Measurements from ENCODE around the gene STYX.
"Not testable (repeated sequence)": the region's sequence is repeated elsewhere in the genome, so short reads cannot be mapped to it uniquely, and the experiment has no call there.

Gene STYX

DNA sequence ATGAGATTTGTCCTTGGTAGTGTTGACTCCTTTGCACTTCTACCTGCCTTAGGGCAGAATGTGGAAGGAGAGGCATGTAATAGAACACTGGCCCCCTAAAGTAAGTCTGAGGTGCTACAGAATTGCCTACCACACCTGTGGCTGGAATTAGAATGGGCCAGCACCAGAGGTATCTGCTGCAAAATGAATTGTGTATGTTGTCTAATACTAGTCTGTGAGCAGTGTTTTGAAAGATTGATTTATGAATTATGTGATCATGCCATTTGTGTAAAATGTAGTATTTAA is 5.7 kb upstream of the STYX start:
- Histone ChIP-seq H3K79me2 (ENCODE audit: insufficient read depth, low read length) (no peaks in the 10 kb centered on the region), H3K27me3 (ENCODE audit: insufficient read depth, low read length, poor library complexity, severe bottlenecking) (no peaks in the 10 kb centered on the region), H3K9ac (ENCODE audit: low read depth, low read length, poor library complexity, severe bottlenecking) (no peak overlapping the region), H3K4me3 (ENCODE audit: low read length, poor library complexity, severe bottlenecking) (no peak overlapping the region), H3F3A (ENCODE audit: low read depth) (0 out of 2 replicates have a peak, but pooled peaks cover 5% of the 10 kb centered on the region), H4K20me1 (ENCODE audit: insufficient read depth, low read length, poor library complexity, severe bottlenecking) (peaks cover 4% of the 10 kb centered on the region), H3K9me3 (ENCODE audit: insufficient read depth, low read depth, low read length) (no peaks in the 10 kb centered on the region), H3K4me1 (ENCODE audit: insufficient read depth, low read length, poor library complexity, severe bottlenecking) (no peaks in the 10 kb centered on the region), H3K9me2 (replicated peaks; ENCODE audit: low read depth, low read length) (no peaks in the 10 kb centered on the region), H2AFZ (ENCODE audit: low read length) (no peak overlapping the region), H3K36me3 (ENCODE audit: insufficient read depth, low read length) (peaks cover 71% of the 10 kb centered on the region), H3K4me2 (ENCODE audit: low read depth, low read length, poor library complexity, severe bottlenecking) (no peak overlapping the region)
- no peak for TF ChIP-seq EZH2phosphoT487 (IDR thresholded peaks at IDR 0.05; ENCODE audit: borderline replicate concordance)
- TF ChIP-seq, protein P1, sequence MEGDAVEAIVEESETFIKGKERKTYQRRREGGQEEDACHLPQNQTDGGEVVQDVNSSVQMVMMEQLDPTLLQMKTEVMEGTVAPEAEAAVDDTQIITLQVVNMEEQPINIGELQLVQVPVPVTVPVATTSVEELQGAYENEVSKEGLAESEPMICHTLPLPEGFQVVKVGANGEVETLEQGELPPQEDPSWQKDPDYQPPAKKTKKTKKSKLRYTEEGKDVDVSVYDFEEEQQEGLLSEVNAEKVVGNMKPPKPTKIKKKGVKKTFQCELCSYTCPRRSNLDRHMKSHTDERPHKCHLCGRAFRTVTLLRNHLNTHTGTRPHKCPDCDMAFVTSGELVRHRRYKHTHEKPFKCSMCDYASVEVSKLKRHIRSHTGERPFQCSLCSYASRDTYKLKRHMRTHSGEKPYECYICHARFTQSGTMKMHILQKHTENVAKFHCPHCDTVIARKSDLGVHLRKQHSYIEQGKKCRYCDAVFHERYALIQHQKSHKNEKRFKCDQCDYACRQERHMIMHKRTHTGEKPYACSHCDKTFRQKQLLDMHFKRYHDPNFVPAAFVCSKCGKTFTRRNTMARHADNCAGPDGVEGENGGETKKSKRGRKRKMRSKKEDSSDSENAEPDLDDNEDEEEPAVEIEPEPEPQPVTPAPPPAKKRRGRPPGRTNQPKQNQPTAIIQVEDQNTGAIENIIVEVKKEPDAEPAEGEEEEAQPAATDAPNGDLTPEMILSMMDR (conservative IDR thresholded peaks at IDR 0.05; ENCODE audit: low read length), result no peak

DNA sequence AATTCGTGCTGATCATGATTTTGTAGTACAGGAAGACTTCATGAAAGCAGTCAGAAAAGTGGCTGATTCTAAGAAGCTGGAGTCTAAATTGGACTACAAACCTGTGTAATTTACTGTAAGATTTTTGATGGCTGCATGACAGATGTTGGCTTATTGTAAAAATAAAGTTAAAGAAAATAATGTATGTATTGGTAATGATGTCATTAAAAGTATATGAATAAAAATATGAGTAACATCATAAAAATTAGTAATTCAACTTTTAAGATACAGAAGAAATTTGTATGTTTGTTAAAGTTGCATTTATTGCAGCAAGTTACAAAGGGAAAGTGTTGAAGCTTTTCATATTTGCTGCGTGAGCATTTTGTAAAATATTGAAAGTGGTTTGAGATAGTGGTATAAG is 2.5 kb upstream of the STYX start:
- H2AFZ ChIP-seq (ENCODE audit: low read length); H3K27me3 ChIP-seq (ENCODE audit: insufficient read depth, low read length, poor library complexity, severe bottlenecking); H4K20me1 ChIP-seq (ENCODE audit: insufficient read depth, low read length, poor library complexity, severe bottlenecking); H3K9me2 ChIP-seq (replicated peaks; ENCODE audit: low read depth, low read length); H3K9ac ChIP-seq (ENCODE audit: low read depth, low read length, poor library complexity, severe bottlenecking); H3K9me3 ChIP-seq (ENCODE audit: insufficient read depth, low read depth, low read length); H3K4me2 ChIP-seq (ENCODE audit: low read depth, low read length, poor library complexity, severe bottlenecking); H3F3A ChIP-seq (ENCODE audit: low read depth); H3K4me3 ChIP-seq (ENCODE audit: low read length, poor library complexity, severe bottlenecking): not testable (repeated sequence)
- Histone ChIP-seq H3K36me3 (ENCODE audit: insufficient read depth, low read length) (peaks cover 43% of the 10 kb centered on the region), H3K79me2 (ENCODE audit: insufficient read depth, low read length) (peaks cover 22% of the 10 kb centered on the region), H3K4me1 (ENCODE audit: insufficient read depth, low read length, poor library complexity, severe bottlenecking) (peaks cover 18% of the 10 kb centered on the region)

DNA sequence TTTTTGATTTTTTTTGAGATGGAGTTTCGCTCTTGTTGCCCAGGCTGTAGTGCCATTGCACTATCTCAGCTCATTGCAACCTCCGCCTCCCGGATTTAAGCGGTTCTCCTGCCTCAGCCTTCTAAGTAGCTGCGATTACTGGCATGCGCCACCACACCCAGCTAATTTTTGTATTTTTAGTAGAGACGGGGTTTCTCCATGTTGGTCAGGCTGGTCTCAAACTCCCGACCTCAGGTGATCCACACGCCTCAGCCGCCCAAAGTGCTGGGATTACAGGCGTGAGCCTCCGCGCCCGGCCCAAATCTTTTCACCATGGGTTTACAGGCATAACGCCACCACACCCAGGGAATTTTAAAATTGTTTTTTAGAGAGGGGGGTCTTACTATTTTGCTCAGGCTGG is 931 bp upstream of the STYX start:
- H3F3A ChIP-seq (ENCODE audit: low read depth); H3K4me2 ChIP-seq (ENCODE audit: low read depth, low read length, poor library complexity, severe bottlenecking); H3K4me3 ChIP-seq (ENCODE audit: low read length, poor library complexity, severe bottlenecking); H3K9ac ChIP-seq (ENCODE audit: low read depth, low read length, poor library complexity, severe bottlenecking); H3K9me2 ChIP-seq (replicated peaks; ENCODE audit: low read depth, low read length); H3K9me3 ChIP-seq (ENCODE audit: insufficient read depth, low read depth, low read length); H3K27me3 ChIP-seq (ENCODE audit: insufficient read depth, low read length, poor library complexity, severe bottlenecking); H4K20me1 ChIP-seq (ENCODE audit: insufficient read depth, low read length, poor library complexity, severe bottlenecking); H2AFZ ChIP-seq (ENCODE audit: low read length): not testable (repeated sequence)
- H3K4me1 ChIP-seq (ENCODE audit: insufficient read depth, low read length, poor library complexity, severe bottlenecking), result peaks cover 27% of the 10 kb centered on the region
- peaks cover 28% of the 10 kb centered on the region for H3K36me3 ChIP-seq (ENCODE audit: insufficient read depth, low read length)
- peaks cover 30% of the 10 kb centered on the region for H3K79me2 ChIP-seq (ENCODE audit: insufficient read depth, low read length)

DNA sequence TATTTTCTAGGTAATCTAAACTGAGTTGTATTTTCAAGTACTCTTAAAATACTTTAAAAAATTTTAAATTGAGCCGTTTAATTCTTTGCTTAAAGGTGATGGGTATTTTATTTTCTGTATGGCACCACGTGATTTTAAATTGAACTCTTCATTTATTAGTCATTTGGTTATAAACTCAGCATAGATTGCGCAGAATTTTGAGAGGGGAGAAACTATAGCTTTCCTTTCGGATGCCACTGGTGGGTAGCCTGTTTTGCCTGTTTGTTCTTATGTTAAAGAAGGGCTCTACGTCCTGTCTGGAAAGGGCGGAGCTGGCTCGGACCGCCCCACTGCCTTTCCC is 411 bp upstream of the STYX start:
- Histone ChIP-seq H3K4me3 (ENCODE audit: low read length, poor library complexity, severe bottlenecking) (peak overlapping the region; percentile 60), H3K36me3 (ENCODE audit: insufficient read depth, low read length) (peaks cover 23% of the 10 kb centered on the region), H3K27me3 (ENCODE audit: insufficient read depth, low read length, poor library complexity, severe bottlenecking) (no peaks in the 10 kb centered on the region), H3K9ac (ENCODE audit: low read depth, low read length, poor library complexity, severe bottlenecking) (no peak overlapping the region), H4K20me1 (ENCODE audit: insufficient read depth, low read length, poor library complexity, severe bottlenecking) (peaks cover 4% of the 10 kb centered on the region), H3K79me2 (ENCODE audit: insufficient read depth, low read length) (peaks cover 34% of the 10 kb centered on the region), H3K4me2 (ENCODE audit: low read depth, low read length, poor library complexity, severe bottlenecking) (peak overlapping the region; percentile 72), H3F3A (ENCODE audit: low read depth) (0 out of 2 replicates have a peak, but pooled peaks cover 5% of the 10 kb centered on the region), H2AFZ (ENCODE audit: low read length) (no peak overlapping the region), H3K9me2 (replicated peaks; ENCODE audit: low read depth, low read length) (no peaks in the 10 kb centered on the region), H3K4me1 (ENCODE audit: insufficient read depth, low read length, poor library complexity, severe bottlenecking) (peaks cover 27% of the 10 kb centered on the region), H3K9me3 (ENCODE audit: insufficient read depth, low read depth, low read length) (no peaks in the 10 kb centered on the region)
- no peak for TF ChIP-seq EZH2phosphoT487 (IDR thresholded peaks at IDR 0.05; ENCODE audit: borderline replicate concordance)

DNA sequence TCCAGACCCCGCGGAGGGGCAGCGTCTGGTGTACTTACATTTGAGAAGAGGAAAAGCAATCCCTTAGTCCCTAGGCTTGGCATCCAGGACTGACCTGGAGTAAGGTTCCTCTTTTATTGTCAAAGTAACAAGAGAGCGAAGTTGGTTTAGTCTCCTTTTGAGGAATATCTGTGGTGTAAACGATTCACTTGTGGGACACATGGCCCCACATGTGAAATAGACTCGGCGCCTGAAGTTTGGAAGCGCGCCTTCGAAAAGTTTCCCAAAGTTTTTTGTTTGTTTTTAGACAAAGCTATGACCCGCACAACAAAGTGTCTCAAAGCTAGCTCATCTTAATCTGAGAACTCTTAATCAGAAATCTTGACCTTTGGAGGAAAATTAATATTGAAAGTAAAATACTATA is 744 bp downstream of the STYX start:
- Histone ChIP-seq H2AFZ (ENCODE audit: low read length) (peak overlapping the region; percentile 89), H4K20me1 (ENCODE audit: insufficient read depth, low read length, poor library complexity, severe bottlenecking) (peaks cover 4% of the 10 kb centered on the region), H3K4me2 (ENCODE audit: low read depth, low read length, poor library complexity, severe bottlenecking) (peak overlapping the region; percentile 94), H3K27me3 (ENCODE audit: insufficient read depth, low read length, poor library complexity, severe bottlenecking) (no peaks in the 10 kb centered on the region), H3K9ac (ENCODE audit: low read depth, low read length, poor library complexity, severe bottlenecking) (peak overlapping the region; percentile 89), H3K79me2 (ENCODE audit: insufficient read depth, low read length) (peaks cover 37% of the 10 kb centered on the region), H3K4me1 (ENCODE audit: insufficient read depth, low read length, poor library complexity, severe bottlenecking) (peaks cover 34% of the 10 kb centered on the region), H3K9me3 (ENCODE audit: insufficient read depth, low read depth, low read length) (no peaks in the 10 kb centered on the region), H3F3A (ENCODE audit: low read depth) (0 out of 2 replicates have a peak, but pooled peaks cover 5% of the 10 kb centered on the region), H3K4me3 (ENCODE audit: low read length, poor library complexity, severe bottlenecking) (peak overlapping the region; percentile 96), H3K9me2 (replicated peaks; ENCODE audit: low read depth, low read length) (no peaks in the 10 kb centered on the region), H3K36me3 (ENCODE audit: insufficient read depth, low read length) (peaks cover 12% of the 10 kb centered on the region; the same call in 1 of the 2 replicates)
- no peak for TF ChIP-seq EZH2phosphoT487 (IDR thresholded peaks at IDR 0.05; ENCODE audit: borderline replicate concordance)
- TF ChIP-seq, protein P1 (conservative IDR thresholded peaks at IDR 0.05; ENCODE audit: low read length), result no peak
